HG03280 (cell line): Measurements from ENCODE around the gene DIP2B.
"Not testable (repeated sequence)": the region's sequence is repeated elsewhere in the genome, so short reads cannot be mapped to it uniquely, and the experiment has no call there.

Experiments
- ATAC-seq: cut with Tn5 transposase; IDR thresholded peaks from one replicate; pipeline ENCODE4 v1.9.1; 2021; ENCODE audit warnings: mild to moderate bottlenecking, moderate library complexity; ENCODE audit not compliant: unreplicated experiment

DIP2B gene

GRCh38 chr12:50753232-50753769 is 248.5 kb downstream of the DIP2B start:
- ATAC-seq: no peak

- ATAC-seq: peak; percentile 77
Measured at GRCh38 chr12:50763639-50764285, 259.0 kb downstream of the DIP2B start, which contains the start of gene ATF1. TSS of gene ATF1 (plus strand) at chr12:50764101. CDS start at chr12:50780146, 16,045 bp downstream.

GRCh38 chr12:50764286-50765094 is 259.7 kb downstream of the DIP2B start:
- ATAC-seq: peak; percentile 44

- peak; percentile 37 for ATAC-seq
Measured at GRCh38 chr12:50765095-50765911, 260.5 kb downstream of the DIP2B start.

GRCh38 chr12:50768391-50768790 is 263.6 kb downstream of the DIP2B start:
- ATAC-seq: no peak

- ATAC-seq: not testable (repeated sequence)
Measured at GRCh38 chr12:50768813-50769212, 264.0 kb downstream of the DIP2B start.

GRCh38 chr12:50771409-50771808 is 266.6 kb downstream of the DIP2B start:
- ATAC-seq: no peak

- ATAC-seq: no peak
Measured at GRCh38 chr12:50772470-50772869, 267.7 kb downstream of the DIP2B start.

GRCh38 chr12:50772877-50773276 is 268.1 kb downstream of the DIP2B start:
- ATAC-seq: no peak

- no peak for ATAC-seq
Measured at GRCh38 chr12:50775251-50775650, 270.5 kb downstream of the DIP2B start.

- ATAC-seq: no peak
Measured at GRCh38 chr12:50776749-50777728, 272.3 kb downstream of the DIP2B start.

GRCh38 chr12:50778663-50779590 is 274.1 kb downstream of the DIP2B start:
- no peak for ATAC-seq

- no peak for ATAC-seq
Measured at GRCh38 chr12:50780013-50780412, 275.2 kb downstream of the DIP2B start.

GRCh38 chr12:50784501-50784900 is 279.7 kb downstream of the DIP2B start:
- no peak for ATAC-seq

- ATAC-seq: no peak
Measured at GRCh38 chr12:50785406-50786001, 280.7 kb downstream of the DIP2B start.

- no peak for ATAC-seq
Measured at GRCh38 chr12:50786498-50787231, 281.9 kb downstream of the DIP2B start.

- ATAC-seq: no peak
Measured at GRCh38 chr12:50787618-50788017, 282.8 kb downstream of the DIP2B start.

- no peak for ATAC-seq
Measured at GRCh38 chr12:50788561-50788960, 283.8 kb downstream of the DIP2B start.
